GM12872 (cell line): ENCODE measurements around the gene HDDC2.

ENCODE experiments used
- TF ChIP-seq, protein P1 (sequence below): IDR thresholded peaks from 3 replicates; pipeline ENCODE4 v1.5.1; 2011; ENCODE audit warnings: low read depth, mild to moderate bottlenecking, low read length, moderate library complexity; ENCODE audit not compliant: insufficient read depth

The HDDC2 gene

DNA sequence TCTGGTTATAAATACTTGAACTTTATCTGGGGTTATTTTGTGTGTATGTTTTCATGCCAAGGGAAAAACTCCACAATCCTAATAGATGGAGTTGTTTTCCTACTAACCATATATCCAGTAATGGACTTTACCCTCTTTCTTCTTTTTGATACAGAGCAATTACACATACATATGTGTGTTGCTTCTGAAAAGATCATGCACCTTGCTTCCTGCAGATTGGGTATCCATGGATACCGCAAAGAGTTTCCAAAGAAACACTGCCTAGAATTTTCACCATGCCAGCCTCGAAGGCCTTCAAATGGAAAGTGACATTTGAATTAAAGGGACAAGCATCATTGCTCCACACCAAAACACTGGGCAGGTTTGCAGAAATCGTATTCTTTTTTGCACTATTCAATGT, 26.8 kb downstream of the HDDC2 start:
- TF ChIP-seq, protein P1, sequence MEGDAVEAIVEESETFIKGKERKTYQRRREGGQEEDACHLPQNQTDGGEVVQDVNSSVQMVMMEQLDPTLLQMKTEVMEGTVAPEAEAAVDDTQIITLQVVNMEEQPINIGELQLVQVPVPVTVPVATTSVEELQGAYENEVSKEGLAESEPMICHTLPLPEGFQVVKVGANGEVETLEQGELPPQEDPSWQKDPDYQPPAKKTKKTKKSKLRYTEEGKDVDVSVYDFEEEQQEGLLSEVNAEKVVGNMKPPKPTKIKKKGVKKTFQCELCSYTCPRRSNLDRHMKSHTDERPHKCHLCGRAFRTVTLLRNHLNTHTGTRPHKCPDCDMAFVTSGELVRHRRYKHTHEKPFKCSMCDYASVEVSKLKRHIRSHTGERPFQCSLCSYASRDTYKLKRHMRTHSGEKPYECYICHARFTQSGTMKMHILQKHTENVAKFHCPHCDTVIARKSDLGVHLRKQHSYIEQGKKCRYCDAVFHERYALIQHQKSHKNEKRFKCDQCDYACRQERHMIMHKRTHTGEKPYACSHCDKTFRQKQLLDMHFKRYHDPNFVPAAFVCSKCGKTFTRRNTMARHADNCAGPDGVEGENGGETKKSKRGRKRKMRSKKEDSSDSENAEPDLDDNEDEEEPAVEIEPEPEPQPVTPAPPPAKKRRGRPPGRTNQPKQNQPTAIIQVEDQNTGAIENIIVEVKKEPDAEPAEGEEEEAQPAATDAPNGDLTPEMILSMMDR = no peak

DNA sequence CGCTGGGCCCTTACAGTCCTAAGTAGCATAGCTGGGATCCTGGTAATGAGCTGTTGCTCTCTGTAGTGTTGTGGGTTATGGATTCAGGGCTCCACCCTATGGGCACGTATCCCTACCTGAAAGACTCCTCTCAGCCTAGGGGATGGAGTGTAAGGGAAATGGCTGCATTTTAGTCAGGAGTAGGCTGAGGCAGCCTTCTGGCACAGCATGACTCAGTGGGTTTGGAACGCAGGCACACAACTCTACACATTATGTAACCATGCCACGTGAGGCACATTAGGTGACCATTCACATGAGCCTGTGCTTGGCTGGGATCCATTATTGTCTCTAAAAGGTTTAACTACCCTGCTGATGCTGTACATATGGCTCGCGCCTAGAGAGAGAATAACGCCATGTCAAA, 27.8 kb downstream of the HDDC2 start:
- TF ChIP-seq, protein P1 = no peak

DNA sequence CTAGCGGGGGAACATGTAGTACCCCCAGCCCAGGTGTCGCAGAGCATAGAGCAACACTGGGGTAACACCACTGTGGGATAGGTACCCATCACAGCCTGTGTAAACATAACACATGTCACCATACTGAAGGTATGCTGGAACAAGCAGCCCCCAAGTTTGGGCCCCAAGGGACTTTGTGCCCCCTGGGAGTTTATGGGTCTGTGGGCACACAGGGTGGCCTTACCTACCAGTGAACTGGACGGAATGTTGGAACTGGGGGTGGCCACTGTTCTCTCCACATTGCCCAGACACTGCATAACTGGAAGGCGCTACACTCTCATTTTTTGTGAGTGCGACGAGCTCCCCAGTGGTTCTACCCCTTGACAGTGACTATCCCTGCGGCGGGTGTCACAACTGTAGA, 28.5 kb downstream of the HDDC2 start:
- TF ChIP-seq, protein P1 = no peak

DNA sequence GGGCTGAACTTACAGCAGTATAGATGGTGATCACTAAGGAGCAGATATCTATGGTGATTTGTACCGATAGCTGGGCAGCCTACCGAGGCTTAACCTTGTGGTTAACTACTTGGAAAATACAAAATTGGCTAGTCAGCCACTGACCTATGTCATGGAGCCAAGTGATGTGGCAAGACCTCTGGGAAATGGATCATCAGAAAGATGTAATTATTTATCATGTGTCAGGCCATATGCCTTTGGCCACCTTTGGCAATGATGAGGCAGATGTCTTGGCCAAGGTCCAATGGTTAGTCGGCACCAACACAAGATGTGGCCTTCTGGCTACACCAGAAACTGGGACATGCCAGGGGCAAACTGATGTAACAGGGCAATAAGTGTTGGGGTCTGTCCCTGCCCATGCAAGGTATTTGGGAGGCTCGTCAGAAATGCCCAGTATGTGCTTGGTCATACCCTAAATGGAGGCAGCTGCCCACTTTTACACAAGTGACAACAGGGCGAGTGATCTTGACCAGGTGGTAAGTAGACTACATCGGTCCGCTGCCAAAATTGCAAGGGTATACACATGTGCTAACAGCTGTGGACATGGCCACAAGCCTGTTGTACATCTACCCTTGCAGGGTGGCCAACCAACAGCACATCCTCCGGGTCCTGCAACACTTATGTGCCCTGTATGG, 30.1 kb downstream of the HDDC2 start:
- TF ChIP-seq, protein P1 = no peak

DNA sequence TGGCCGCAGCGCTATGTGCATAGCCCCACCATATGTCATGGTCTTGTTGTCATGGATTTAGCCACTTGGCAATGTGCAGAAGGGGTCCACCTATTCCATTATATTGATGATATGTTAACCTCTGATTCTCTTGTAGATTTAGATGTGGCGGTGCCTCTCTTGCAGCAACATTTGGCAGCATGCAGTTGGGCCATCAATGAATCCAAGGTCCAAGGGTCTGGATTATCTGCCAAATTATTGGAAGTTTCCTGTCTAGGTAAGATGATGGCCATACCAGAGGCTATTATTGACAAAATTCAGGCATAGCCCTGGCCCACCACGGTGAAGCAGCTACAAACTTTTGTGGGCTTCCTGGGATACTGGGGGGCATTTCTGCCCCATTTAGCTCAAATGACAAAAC, 31.4 kb downstream of the HDDC2 start:
- TF ChIP-seq, protein P1 = no peak

DNA sequence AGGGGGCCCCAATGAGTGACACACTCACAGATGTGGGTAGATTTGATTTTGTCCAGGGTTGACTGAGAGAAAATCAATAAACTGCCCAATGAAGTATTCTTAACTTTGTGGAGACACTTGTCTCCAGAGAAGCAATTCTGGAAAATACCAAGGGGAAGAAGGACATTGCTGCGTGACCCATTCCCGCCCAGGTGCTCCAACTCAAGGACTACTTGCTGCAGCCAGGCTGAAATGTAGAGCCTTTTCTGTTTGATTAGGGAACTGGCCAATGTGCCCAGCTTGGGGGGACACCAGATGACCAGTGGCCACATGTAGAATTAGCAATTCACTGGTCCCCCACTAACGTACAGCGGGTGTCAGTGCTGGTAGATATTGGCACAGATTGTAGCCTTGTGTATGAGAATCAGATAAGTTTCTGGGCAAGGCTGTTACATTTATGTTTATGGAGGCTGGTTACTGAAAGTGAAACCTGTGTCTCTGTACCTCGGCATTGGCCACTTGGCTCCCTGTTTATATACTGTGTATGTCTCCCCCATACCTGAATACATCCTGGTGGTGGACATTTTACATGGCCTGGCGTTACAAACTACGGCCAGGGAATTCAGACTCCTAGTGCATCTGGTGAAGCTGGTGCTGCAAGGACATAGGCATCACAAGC, 32.3 kb downstream of the HDDC2 start:
- TF ChIP-seq, protein P1 = no peak

DNA sequence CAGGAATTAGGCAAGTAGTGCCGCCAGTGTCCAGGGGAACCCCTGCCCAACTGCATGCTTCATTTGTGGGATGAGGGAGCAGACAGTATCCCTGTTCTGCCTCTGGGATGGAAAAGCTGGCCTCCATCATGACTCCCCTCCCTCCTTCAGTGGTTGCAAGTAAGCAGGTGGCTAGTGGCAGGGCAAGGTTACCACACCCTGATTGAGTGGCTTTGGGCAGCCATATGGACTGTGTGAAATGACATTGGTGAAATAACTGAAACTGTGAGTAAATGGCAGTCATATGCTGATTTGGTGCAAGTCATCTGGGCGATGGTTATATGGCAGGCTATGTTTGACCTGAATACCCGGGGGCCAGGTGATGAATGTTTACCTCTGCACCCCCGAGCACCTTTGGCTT, 33.0 kb downstream of the HDDC2 start:
- TF ChIP-seq, protein P1 = no peak
